Neuronal stem cell (in vitro differentiated cells): ENCODE data around the gene TBX1.
A peak's percentile ranks its signal among the peaks of the same experiment; 100 is the strongest.

Experiments used
- DNase-seq: peaks from one replicate; pipeline ENCODE4 v3.0.0-alpha.2; 2013; ENCODE audit warnings: low spot score
- H2AFZ ChIP-seq: one replicate; pipeline ENCODE4 v1.6.1; 2013; ENCODE audit warnings: mild to moderate bottlenecking, low read length, inconsistent platforms
- H2AK5ac ChIP-seq: 2 replicates; pipeline ENCODE4 v1.6.1; 2013; ENCODE audit warnings: low read depth, mild to moderate bottlenecking, inconsistent platforms, low read length, moderate library complexity, mixed read lengths
- H2BK120ac ChIP-seq: 2 replicates; pipeline ENCODE4 v1.6.1; 2013; ENCODE audit warnings: low read depth, mild to moderate bottlenecking, inconsistent platforms, low read length, moderate library complexity, mixed read lengths
- H2BK12ac ChIP-seq: one replicate; pipeline ENCODE4 v1.6.1; 2013; ENCODE audit warnings: low read length, inconsistent platforms
- H2BK15ac ChIP-seq: 2 replicates; pipeline ENCODE4 v1.6.1; 2013; ENCODE audit warnings: mild to moderate bottlenecking, low read length, inconsistent platforms, mixed read lengths
- H2BK5ac ChIP-seq: one replicate; pipeline ENCODE4 v1.6.1; 2013; ENCODE audit warnings: inconsistent platforms, mild to moderate bottlenecking, low read length, moderate library complexity
- H3K14ac ChIP-seq: one replicate; pipeline ENCODE4 v1.6.1; 2013; ENCODE audit warnings: low read length, inconsistent platforms
- H3K18ac ChIP-seq: 2 replicates; pipeline ENCODE4 v1.6.1; 2013; ENCODE audit warnings: low read length, inconsistent platforms
- H3K23ac ChIP-seq: 2 replicates; pipeline ENCODE4 v1.6.1; 2013; ENCODE audit warnings: low read depth, mild to moderate bottlenecking, mixed read lengths, low read length, inconsistent platforms; ENCODE audit not compliant: poor library complexity
- H3K27ac ChIP-seq: replicated peaks from 3 replicates; pipeline ENCODE4 v1.5.1; 2013; ENCODE audit warnings: low read length, inconsistent platforms
- H3K27me3 ChIP-seq, 3 experiments: 2 replicates each; pipeline ENCODE4 v1.6.1; 2013; ENCODE audit warnings: low read length in 3 of 3, mild to moderate bottlenecking in 2 of 3, inconsistent platforms in 1 of 3, low read depth in 1 of 3, mixed read lengths in 1 of 3, moderate library complexity in 1 of 3; ENCODE audit not compliant: control insufficient read depth in 3 of 3, insufficient read depth in 3 of 3
- H3K36me3 ChIP-seq, 2 donors: replicated peaks in 1 of 2; 2 replicates each; pipeline ENCODE4 v1.6.1; 2013; ENCODE audit warnings: low read length in 2 of 2; ENCODE audit not compliant: control insufficient read depth in 2 of 2, insufficient read depth in 2 of 2
- H3K4ac ChIP-seq: 2 replicates; pipeline ENCODE4 v1.6.1; 2013; ENCODE audit warnings: inconsistent platforms, mild to moderate bottlenecking, low read length, moderate library complexity
- H3K4me1 ChIP-seq, 2 donors: 1 replicate in 1 of 2; 2 replicates in 1 of 2; pipeline ENCODE4 v1.6.1; 2013; ENCODE audit warnings: low read length in 2 of 2, low read depth in 1 of 2; ENCODE audit not compliant: control insufficient read depth in 2 of 2, insufficient read depth in 1 of 2
- H3K4me2 ChIP-seq: one replicate; pipeline ENCODE4 v1.6.1; 2013; ENCODE audit warnings: mild to moderate bottlenecking, low read length, inconsistent platforms; ENCODE audit not compliant: insufficient read depth, poor library complexity, severe bottlenecking
- H3K4me3 ChIP-seq, 2 donors: 2 replicates each; pipeline ENCODE4 v1.5.1; 2013; ENCODE audit warnings: low read length in 2 of 2, mild to moderate bottlenecking in 2 of 2, inconsistent platforms in 1 of 2, moderate library complexity in 1 of 2
- H3K79me1 ChIP-seq: one replicate; pipeline ENCODE4 v1.6.1; 2013; ENCODE audit warnings: low read depth, mild to moderate bottlenecking, inconsistent platforms, low read length, moderate library complexity
- H3K9ac ChIP-seq: one replicate; pipeline ENCODE4 v1.6.1; 2013; ENCODE audit warnings: mild to moderate bottlenecking, low read depth, low read length, inconsistent platforms; ENCODE audit not compliant: poor library complexity
- H3K9me3 ChIP-seq, 2 donors: replicated peaks in 1 of 2; 2 replicates each; pipeline versions ENCODE3 to v1.6.1; 2013; ENCODE audit warnings: low read length in 2 of 2, mild to moderate bottlenecking in 2 of 2, inconsistent platforms in 1 of 2, low read depth in 1 of 2, mixed read lengths in 1 of 2, moderate library complexity in 1 of 2; ENCODE audit not compliant: control insufficient read depth in 2 of 2, insufficient read depth in 1 of 2
- H4K8ac ChIP-seq: one replicate; pipeline ENCODE4 v1.6.1; 2013; ENCODE audit warnings: low read depth, mild to moderate bottlenecking, inconsistent platforms, low read length, moderate library complexity
- H4K91ac ChIP-seq: one replicate; pipeline ENCODE4 v1.6.1; 2013; ENCODE audit warnings: low read length, low read depth, mild to moderate bottlenecking, inconsistent platforms; ENCODE audit not compliant: poor library complexity
- WGBS, 2 donors: extraction: QIAGEN DNeasy Blood & Tissue Kit; methylation state at CpG; one replicate each; pipeline ENCODE4 v1.1.7; 2013; ENCODE audit warnings: missing lambda C conversion rate in 2 of 2, mixed read lengths in 1 of 2; ENCODE audit not compliant: insufficient read length in 2 of 2, insufficient replicate concordance in 1 of 2; ENCODE audit errors: extremely low coverage in 2 of 2; 5-methylcytosine and 5-hydroxymethylcytosine counted together

The TBX1 gene

DNA sequence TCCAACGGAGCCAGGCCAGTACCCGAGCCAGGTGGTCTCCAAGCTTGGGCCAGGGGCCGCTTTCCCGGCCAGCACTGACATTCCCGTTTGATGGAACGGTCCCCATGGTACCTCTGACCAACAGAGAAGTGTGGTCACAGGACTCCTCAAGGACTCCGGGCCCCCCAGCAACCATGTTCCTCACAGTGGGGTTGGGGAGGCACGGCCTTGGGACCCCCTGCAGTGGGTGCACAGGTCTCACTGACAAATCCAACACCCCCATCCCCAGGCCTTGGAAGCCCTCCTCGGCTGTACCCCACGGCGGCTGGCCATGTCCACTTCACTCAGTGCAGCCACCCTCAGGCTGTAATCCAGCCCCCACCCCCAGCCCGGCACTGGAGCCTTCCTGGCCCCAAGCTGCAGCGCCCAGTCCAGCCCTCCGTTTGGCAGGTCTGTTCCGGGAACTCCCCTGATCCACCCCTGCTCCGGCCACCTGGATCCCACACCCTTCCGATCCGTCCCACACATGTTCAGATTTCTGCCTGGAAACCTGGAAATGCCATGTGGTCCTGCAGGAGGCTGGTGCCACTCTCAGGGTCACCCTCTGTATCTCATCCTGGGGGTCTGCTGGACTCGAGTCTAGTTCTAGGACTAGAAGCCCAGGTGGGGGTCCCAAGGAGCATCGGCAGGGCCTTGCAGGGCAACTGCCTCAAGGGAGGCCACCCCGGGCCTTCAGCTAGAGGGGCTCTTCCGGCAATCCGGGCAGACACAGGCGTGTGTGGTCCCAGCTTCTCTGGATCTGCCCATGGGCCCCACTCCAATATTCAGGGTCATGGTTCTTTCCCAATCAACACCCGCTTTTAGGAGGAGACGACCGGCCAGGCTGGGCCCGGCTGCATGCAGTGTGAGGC is 26.6 kb downstream of the TBX1 start:
- H2BK5ac ChIP-seq: peak overlapping the region; percentile 68
- H4K91ac ChIP-seq: no peak overlapping the region
- H3K79me1 ChIP-seq: peaks cover 1% of the 10 kb centered on the region
- H3K36me3 ChIP-seq: peaks cover 0 to 3% of the 10 kb centered on the region in 2 donors
- H3K4me2 ChIP-seq: no peak overlapping the region
- H3K27ac ChIP-seq: no peak overlapping the region
- DNase-seq: no peak
- no peak overlapping the region for H3K9ac ChIP-seq
- peak overlapping the region; percentile 34 for H3K18ac ChIP-seq
- H3K27me3 ChIP-seq: no peaks in the 10 kb centered on the region
- H2BK12ac ChIP-seq: no peak overlapping the region
- H2BK15ac ChIP-seq: no peak overlapping the region
- no peak overlapping the region for H3K4ac ChIP-seq
- no CpG with 5 or more reads among the region's 28 CpGs for WGBS, 2 donors
- no peaks in the 10 kb centered on the region for H3K4me1 ChIP-seq
- no peak overlapping the region for H3K4me3 ChIP-seq
- no peak overlapping the region for H2BK120ac ChIP-seq
- no peak overlapping the region for H4K8ac ChIP-seq
- no peak overlapping the region for H2AFZ ChIP-seq
- H3K14ac ChIP-seq: peak overlapping the region; percentile 49
- H3K23ac ChIP-seq: peak overlapping the region; percentile 70
- H3K9me3 ChIP-seq: peaks cover 3 to 19% of the 10 kb centered on the region in 2 donors
- H2AK5ac ChIP-seq: no peak overlapping the region

GRCh38 chr22:19787849-19788141 is 27.2 kb downstream of the TBX1 start:
- no peak for DNase-seq
- Histone ChIP-seq H3K79me1 (peaks cover 1% of the 10 kb centered on the region), H2BK120ac (peak overlapping the region; percentile 14), H2BK15ac (no peak overlapping the region), H2AK5ac (peak overlapping the region; percentile 70), H2AFZ (no peak overlapping the region), H3K18ac (peak overlapping the region; percentile 34), H3K36me3 (peaks cover 0 to 3% of the 10 kb centered on the region in 2 donors), H4K8ac (no peak overlapping the region), H3K4ac (no peak overlapping the region), H3K27me3 (no peaks in the 10 kb centered on the region), H3K4me2 (no peak overlapping the region), H3K4me3 (no peak overlapping the region), H2BK5ac (peak overlapping the region; percentile 68), H3K27ac (no peak overlapping the region), H3K9ac (no peak overlapping the region), H3K4me1 (no peaks in the 10 kb centered on the region), H3K9me3 (peaks cover 0 to 23% of the 10 kb centered on the region in 2 donors), H3K23ac (peak overlapping the region; percentile 92), H4K91ac (no peak overlapping the region), H3K14ac (peak overlapping the region; percentile 49), H2BK12ac (no peak overlapping the region)
- WGBS, 2 donors: no CpG with 5 or more reads among the region's 9 CpGs

DNA sequence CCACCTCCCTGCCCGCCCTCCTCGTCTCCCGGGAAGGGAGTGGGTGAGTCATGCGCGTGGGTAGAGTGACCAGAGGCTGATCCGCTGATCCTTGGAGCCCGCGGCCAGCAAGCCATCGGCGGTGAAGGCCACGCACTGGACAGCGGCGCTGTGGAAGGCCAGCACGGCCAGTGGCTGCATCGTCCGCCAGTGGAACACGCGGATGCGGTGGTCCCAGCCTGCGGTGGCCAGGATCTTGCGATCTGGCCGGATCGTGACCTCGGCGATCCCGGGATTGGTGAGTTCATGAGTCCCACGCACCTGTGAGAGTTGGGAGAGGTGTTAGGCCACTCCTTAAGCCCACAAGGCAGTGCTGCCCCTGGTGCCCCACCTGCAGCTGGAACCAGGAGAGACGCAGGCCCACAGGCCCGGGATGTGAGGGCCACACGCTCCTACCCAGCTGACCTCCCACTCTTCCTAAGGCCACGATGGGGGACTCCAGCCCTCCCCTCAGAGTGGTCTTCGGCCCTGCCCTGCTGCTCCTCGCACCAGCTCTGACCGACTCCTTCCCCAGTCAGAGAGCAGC is 28.2 kb downstream of the TBX1 start:
- Histone ChIP-seq H3K9ac (no peak overlapping the region), H3K4me3 (no peak overlapping the region), H2BK5ac (no peak overlapping the region), H3K79me1 (peaks cover 1% of the 10 kb centered on the region), H2BK12ac (no peak overlapping the region), H3K4ac (no peak overlapping the region), H3K9me3 (peaks cover 0 to 23% of the 10 kb centered on the region in 2 donors), H3K23ac (peak overlapping the region; percentile 11), H3K36me3 (peaks cover 0 to 3% of the 10 kb centered on the region in 2 donors), H3K4me2 (no peak overlapping the region), H3K14ac (no peak overlapping the region), H2BK120ac (no peak overlapping the region), H3K4me1 (no peaks in the 10 kb centered on the region), H3K18ac (peak overlapping the region; percentile 59), H2BK15ac (no peak overlapping the region), H2AK5ac (no peak overlapping the region), H3K27ac (no peak overlapping the region), H2AFZ (no peak overlapping the region), H4K91ac (no peak overlapping the region), H3K27me3 (no peaks in the 10 kb centered on the region), H4K8ac (no peak overlapping the region)
- no peak for DNase-seq
- WGBS, 2 donors: no CpG with 5 or more reads among the region's 34 CpGs

DNA sequence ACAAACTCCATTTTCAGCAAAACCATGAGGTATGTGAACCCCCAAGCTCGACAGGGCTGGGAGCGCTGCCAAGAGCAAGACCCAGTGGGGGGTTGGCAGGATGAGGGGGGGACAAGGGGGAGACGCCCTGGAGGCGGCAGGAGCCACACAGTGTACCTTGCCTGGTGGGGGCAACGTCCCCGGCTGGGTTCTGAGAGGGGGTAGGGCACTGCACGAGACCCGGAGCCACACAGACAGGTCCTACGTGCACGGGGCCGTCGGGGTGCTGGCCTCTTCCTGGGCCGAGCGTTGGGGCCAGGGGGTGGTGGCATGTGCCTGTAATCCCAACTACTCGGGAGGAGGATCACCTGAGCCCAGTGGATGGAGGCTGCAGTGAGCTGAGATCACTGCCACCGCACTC is 28.8 kb downstream of the TBX1 start:
- Histone ChIP-seq H3K4me3 (no peak overlapping the region), H2BK15ac (no peak overlapping the region), H3K9me3 (peaks cover 0 to 26% of the 10 kb centered on the region in 2 donors), H3K27ac (no peak overlapping the region), H3K9ac (no peak overlapping the region), H4K8ac (peak overlapping the region; percentile 19), H2BK5ac (no peak overlapping the region), H4K91ac (no peak overlapping the region), H2AFZ (no peak overlapping the region), H2BK120ac (no peak overlapping the region), H3K4ac (no peak overlapping the region), H3K23ac (peak overlapping the region; percentile 25), H3K4me1 (no peaks in the 10 kb centered on the region), H3K79me1 (peaks cover 1% of the 10 kb centered on the region), H3K4me2 (no peak overlapping the region), H2BK12ac (no peak overlapping the region), H2AK5ac (no peak overlapping the region), H3K36me3 (peaks cover 0 to 3% of the 10 kb centered on the region in 2 donors), H3K27me3 (no peaks in the 10 kb centered on the region), H3K14ac (no peak overlapping the region), H3K18ac (peak overlapping the region; percentile 75)
- no peak for DNase-seq
- no CpG with 5 or more reads among the region's 16 CpGs for WGBS, 2 donors
